GM19455 (cell line): ENCODE results near the gene LRRC31.

Experiments
- ATAC-seq: cut with Tn5 transposase; IDR thresholded peaks from one replicate; pipeline ENCODE4 v1.9.1; 2021; ENCODE audit not compliant: unreplicated experiment

Gene LRRC31

GRCh38 chr3:169869484-169870220, at the start of gene LRRC31:
TSS of gene LRRC31 (minus strand) at chr3:169869935. CDS start at chr3:169869807, 128 bp downstream.
- ATAC-seq, result no peak

DNA sequence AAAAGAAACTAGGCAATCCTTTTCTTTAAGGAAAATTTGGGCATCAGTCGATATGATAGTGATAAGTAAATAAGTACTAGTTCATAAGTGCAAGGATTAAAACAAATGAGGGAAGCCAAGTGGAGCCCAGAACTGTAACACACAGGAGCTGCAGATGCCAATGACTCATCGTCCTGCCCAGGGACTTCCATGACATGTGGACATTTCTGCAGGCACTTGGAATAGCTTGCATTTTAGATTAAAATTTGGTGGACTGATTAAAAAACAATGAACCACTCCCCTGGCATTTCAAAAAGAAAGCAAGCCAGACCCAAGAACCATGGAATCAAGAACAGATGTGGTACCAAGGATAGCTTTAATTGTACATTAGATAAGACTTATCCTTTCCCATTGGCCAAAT, 44.6 kb upstream of the LRRC31 start:
- no peak for ATAC-seq

GRCh38 chr3:169913323-169913722, 43.6 kb upstream of the LRRC31 start:
- ATAC-seq, result no peak

DNA sequence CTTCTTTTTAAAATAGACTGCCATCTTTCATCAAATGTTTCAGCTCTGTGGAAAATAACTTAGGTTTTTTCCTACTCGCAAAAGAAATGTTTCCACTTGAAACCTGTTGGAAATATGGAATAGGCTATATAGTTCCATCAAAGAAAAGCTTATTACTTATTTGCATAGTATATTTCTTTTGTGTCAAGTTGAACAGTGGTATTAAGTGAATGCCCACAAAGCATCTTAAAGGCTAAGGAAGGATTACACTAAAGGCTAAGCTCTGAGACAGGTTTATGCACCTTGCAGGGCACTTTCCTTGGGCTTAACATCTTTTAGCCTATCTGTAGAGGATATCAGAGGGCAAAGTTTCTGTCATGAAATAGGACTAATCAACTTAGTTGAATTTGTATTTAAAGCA, 41.5 kb upstream of the LRRC31 start, which contains the start of gene SAMD7:
Gene SAMD7, plus strand, starts transcription at position 301 of the 400 bp plus-strand sequence. CDS start 7,927 bp downstream, outside the sequence.
- ATAC-seq, result no peak

DNA sequence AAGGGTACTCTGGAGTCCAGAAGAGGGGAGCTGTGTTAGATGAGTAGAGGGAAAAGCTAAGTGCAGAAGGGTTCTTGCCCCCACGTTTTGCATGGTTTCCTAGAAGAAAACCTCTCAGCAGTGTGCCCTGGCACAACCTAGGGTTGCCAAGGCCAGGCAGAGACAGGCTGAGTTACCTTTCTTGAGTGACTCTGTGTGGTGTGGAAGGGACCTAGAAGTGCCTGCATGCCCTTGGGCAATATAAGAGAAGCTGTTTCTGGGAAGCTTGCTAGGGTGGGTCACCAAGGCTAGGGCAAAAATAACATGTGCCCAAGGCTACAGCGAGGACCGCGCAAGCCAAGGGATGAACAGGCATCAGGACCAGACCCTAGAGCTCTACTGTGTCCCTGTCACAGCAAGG, 38.2 kb upstream of the LRRC31 start:
- ATAC-seq, result no peak

DNA sequence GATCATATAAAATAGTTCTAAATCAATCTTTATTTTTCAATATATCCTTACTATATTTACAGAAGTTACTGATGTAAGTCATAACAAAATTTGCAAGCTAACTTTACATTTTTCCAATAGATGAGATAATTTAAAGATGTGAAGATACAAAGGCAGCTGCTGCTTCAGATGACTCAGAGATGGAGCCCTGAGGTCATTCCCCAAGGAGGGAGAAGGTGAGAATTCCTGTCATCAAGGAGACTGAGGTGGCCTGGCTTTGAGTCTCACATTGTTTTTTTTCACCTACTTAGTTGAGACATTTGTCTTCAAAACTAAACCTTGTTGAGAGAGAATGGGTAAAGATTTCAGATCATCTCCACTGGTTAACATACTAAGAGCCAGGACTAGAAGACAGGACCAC, 37.7 kb upstream of the LRRC31 start:
- ATAC-seq, result no peak

- ATAC-seq, result no peak
Observed at GRCh38 chr3:169905404-169905803, 35.7 kb upstream of the LRRC31 start.

DNA sequence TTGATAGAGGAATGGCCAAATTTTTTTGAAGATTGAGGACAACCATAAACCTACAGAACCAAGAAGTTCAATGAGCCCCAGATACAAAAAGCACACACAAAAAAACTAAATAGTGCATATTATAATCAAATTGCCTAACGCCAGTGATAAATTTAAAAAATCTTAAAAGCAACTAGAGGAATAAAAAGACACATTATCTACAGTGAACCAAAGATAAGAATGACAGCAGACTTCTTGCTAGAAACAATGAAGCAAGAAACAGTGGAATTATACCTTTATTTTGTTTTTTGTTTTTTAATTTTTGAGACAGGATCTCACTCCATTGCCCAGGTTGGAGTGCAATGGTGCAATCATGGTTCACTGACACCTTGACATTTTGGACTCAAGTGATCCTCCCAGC, 31.7 kb upstream of the LRRC31 start:
- no peak for ATAC-seq

- no peak for ATAC-seq
Observed at GRCh38 chr3:169897284-169897683, 27.5 kb upstream of the LRRC31 start.

DNA sequence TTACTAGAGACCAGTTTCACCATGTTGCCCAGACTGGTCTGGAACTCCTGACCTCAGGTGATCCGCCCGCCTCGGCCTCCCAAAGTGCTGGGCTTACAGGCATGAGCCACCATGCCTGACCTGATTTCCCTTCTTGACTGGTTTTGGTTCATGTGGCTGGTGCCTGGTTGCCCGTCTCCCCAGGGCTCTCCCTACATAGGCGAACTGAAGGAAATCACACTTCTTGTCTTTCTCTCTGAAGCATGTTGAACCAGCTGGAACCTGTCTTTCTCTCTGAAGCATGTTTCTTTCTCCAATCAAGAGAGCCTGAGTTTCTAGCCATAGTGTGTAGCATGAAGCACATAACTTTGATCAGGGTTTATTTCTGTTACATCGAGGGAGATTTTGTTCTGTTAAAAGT, 25.3 kb upstream of the LRRC31 start:
- ATAC-seq, result no peak

GRCh38 chr3:169894110-169894509, 24.4 kb upstream of the LRRC31 start:
- ATAC-seq, result no peak

DNA sequence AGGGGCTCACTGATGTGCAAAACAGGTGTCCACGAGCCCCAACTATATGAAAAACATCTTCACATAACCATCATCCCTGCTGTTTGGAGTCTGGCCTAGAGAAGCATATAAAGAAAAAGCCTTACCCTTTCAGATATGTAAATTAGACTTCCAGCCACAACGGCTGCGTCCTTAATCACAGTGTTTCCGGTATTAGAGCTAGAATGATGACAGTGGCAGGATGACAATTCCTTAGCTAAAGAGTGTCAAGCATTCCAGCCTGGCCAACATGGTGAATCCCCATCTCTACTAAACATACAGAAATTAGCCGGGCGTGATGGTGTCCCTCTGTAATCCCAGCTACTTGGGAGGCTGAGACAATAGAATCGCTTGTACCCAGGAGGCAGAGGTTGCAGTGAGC, 22.2 kb upstream of the LRRC31 start:
- no peak for ATAC-seq

- ATAC-seq, result no peak
Observed at GRCh38 chr3:169886671-169887070, 16.9 kb upstream of the LRRC31 start.

DNA sequence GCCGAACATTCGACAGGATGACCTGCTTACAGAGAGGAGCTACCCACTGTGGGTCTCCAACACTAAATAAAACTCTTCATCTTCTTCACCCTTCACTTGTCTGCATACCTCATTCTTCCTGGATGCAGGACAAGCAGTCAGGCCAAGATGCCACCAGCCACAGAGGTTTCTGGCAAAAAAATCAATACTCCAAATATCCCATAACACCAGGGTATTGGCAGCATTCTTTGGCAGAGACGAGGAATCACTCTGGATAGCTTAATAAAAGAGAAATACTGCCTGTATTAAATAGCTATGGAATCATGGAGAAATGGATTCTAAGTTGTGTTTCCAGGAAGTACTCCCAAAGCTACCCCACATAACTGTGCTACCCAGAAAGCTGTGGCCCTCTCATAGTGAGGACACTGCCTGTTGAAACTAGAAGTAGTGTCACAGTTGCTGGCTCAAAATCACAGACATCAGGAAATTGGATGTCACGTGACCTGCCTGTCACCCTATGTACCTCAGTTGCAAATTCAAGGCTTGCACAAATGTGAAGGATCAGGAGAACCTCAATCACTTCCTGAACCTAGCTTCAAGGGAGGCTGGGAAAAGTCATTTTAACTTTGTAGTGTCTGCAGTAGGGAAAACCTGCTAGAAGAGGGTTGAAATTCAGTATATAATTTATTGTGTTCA, 11.0 kb upstream of the LRRC31 start:
- no peak for ATAC-seq

GRCh38 chr3:169879845-169880575, 10.3 kb upstream of the LRRC31 start:
- no peak for ATAC-seq

- no peak for ATAC-seq
Observed at GRCh38 chr3:169879013-169879557, 9.3 kb upstream of the LRRC31 start.

GRCh38 chr3:169871129-169871886, 1.6 kb upstream of the LRRC31 start:
- ATAC-seq, result no peak

DNA sequence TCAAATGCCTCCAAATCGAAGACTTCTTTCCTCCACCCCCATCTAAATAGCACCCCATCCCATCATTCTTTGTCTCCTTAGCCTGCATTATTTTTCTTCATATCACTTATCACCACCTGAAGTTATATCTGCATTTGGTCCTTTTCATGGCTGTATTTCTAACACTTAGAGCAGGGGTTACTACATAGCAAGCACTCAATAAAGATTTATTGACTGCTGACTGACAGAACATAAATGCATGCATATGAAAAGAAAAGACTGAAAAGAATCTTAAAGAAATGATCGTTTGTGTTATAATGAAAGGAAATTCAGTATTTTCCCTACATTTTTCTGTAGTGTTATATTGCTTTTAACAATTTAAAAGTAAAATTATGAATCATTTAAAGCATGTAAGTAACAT, 1.4 kb downstream of the LRRC31 start:
- no peak for ATAC-seq

DNA sequence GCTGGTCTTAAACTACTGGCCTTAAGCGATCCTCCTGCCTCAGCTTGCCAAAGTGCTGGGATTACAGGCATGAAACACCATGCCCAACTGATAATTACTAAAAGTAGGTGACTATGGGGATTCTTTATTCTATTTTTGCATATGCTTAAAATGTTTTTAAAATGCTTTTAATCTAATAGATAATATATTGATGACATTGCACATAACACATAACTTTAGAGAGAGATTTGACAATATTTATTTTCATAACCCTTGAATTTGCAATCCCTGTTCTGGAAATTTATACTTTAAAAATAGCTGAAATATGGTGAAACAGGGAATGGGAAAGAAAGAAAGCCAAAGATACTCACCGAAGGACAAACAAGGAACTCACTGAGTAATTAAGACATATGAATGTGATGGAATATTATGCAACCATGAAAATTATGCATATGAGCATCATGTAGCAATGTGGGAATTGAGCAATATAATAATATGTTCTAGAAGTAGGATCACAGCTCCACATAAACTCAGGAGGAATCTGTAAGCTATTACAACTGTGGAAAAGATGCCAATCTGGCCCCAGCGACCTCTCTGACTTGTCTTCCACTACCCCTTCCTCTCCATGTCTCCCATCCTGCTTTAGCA, 2.0 kb downstream of the LRRC31 start:
- no peak for ATAC-seq

DNA sequence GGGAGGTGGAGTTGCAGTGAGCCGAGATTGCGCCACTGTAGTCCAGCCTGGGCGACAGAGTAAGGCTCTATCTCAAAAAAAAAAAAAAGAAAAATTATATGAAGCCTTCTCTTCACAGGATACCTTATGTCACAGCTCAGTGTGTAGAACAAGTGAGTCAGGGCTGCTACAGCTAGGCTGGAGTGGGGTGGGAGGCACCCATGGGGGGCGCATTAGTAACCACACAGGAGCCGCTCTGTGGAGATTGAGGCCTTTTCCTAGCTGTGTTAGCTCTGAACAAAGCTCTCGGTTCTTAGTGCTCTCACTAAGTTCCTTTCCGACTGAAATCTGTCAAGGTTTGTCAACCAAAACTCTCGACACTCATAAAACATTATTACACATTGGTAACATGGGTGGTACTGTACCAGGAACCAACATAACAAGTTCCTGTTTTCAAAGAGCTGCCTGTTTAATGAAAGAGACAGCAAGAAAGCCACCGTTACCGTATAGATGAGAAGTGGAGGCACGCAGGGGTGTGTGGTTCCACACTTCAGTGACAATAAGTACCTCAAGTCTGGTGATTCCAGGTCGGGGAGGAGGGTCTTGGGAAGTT, 4.5 kb downstream of the LRRC31 start:
- no peak for ATAC-seq
